Breast epithelium (tissue), 3 donors: ENCODE data around the gene MYOG.

Experiments used
- CTCF ChIP-seq, 3 donors: fragments of 450-650 bp; IDR thresholded peaks; one replicate each; pipeline ENCODE4 v1.5.1; 2016 to 2017; ENCODE audit warnings: antibody characterized with exemption in 3 of 3, mild to moderate bottlenecking in 3 of 3, moderate library complexity in 3 of 3
- POLR2A ChIP-seq: fragments of 450-650 bp; IDR thresholded peaks from one replicate; pipeline ENCODE4 v1.6.1; 2016; ENCODE audit warnings: antibody characterized with exemption, mild to moderate bottlenecking, moderate library complexity

- TF ChIP-seq CTCF (IDR thresholded peaks at IDR 0.05): no peak
- TF ChIP-seq POLR2A: no peak
These were observed 37.7 kb downstream of the MYOG start for GRCh38 chr1:203048086-203048485.
